HFFc6 (cell line): ENCODE results near the gene AP1S1. TPM values are rescaled to one million over a fixed set of nuclear protein-coding genes. Genes with fewer than 3 reads are reported as not detected.

ENCODE experiments used
- DNase-seq: peaks from one replicate; pipeline ENCODE4 v3.0.0-alpha.2; 2018
- H3K27ac Mint-ChIP-seq: 2 replicates; pipeline ENCODE4 v1.8.0; 2020; ENCODE audit warnings: mild to moderate bottlenecking, mixed read lengths
- H3K27me3 Mint-ChIP-seq: 2 replicates; pipeline ENCODE4 v1.8.0; 2021; ENCODE audit warnings: mild to moderate bottlenecking, moderate library complexity, mixed read lengths; ENCODE audit not compliant: insufficient read depth
- H3K36me3 Mint-ChIP-seq: 2 replicates; pipeline ENCODE4 v1.8.0; 2021; ENCODE audit warnings: low read depth, mixed read lengths
- H3K4me1 Mint-ChIP-seq: 2 replicates; pipeline ENCODE4 v1.8.0; 2020; ENCODE audit warnings: low read depth, mixed read lengths
- H3K4me3 Mint-ChIP-seq: 2 replicates; pipeline ENCODE4 v1.8.0; 2020; ENCODE audit warnings: mild to moderate bottlenecking, moderate library complexity, mixed read lengths
- H3K9me3 Mint-ChIP-seq: 2 replicates; pipeline ENCODE4 v1.8.0; 2020; ENCODE audit warnings: mild to moderate bottlenecking, mixed read lengths
- microRNA-seq: library from miRNA; unstranded; fragments of <30 nt; microRNA quantifications from one replicate; pipeline ENCODE4, GENCODE V29; 2019
- total RNA-seq, 6 experiments: library from RNA; stranded (reverse); fragmentation: NEBNext Ultra II Directional; extraction: Animal tissue kit (Norgen Biotek cat#: 25700); gene quantifications; 2 replicates in 1 of 6; 3 replicates in 5 of 6; pipeline ENCODE4 v1.2.3, GENCODE V29; 2021
- TF ChIP-seq, protein P1 (sequence below): fragments of 200-600 bp; sonication (generic); IDR thresholded peaks from 2 replicates; pipeline ENCODE4 v1.5.0; 2021; ENCODE audit warnings: antibody characterized with exemption, mild to moderate bottlenecking

Gene AP1S1
- total RNA-seq, 6 experiments from 2014 or later: 154 to 176 (median 166) TPM

DNA sequence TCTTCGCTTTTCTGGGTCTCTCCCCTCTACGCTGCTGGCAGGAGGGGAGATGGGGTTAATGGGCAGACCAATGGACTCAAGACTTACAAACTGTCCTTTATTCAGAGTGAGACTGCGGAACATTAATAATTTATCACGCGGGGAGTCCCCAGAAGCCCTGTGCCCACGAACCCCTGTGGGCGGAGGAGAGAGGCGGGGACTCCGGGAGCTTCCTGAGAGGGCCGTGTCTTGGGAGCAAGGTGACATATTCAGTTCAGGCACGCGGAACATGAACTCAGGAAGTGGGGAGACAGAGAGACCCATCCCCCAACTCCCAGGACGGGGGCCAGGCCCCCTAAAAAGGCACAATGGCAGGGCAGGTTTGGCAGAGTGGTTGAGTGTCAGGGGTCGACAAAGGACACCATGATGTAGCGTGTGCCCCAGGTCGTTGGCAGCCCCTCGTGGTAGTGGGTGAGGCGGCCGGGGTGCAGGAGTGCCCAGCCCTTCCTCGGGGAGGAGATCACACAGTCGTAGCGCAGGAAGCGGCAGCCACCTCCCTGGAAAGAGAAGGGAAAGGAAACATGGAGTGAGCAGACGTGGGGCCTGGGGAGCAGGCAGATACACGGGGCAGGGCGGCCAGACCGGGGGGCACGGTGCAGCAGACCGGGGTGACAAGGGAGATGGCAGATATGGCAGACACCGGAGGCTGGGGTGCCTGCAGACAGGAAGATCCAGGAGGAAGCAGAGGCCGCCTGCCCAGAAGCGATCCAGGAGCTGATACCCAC lies 51.8 kb downstream of the AP1S1 start:
- DNase-seq: no peak
- H3K36me3 Mint-ChIP-seq: peaks cover 4% of the 10 kb centered on the region; the same call in 1 of the 2 replicates
- H3K9me3 Mint-ChIP-seq: no peaks in the 10 kb centered on the region
- peaks cover 7% of the 10 kb centered on the region for H3K27me3 Mint-ChIP-seq
- H3K27ac Mint-ChIP-seq: no peak overlapping the region
- TF ChIP-seq, protein P1, sequence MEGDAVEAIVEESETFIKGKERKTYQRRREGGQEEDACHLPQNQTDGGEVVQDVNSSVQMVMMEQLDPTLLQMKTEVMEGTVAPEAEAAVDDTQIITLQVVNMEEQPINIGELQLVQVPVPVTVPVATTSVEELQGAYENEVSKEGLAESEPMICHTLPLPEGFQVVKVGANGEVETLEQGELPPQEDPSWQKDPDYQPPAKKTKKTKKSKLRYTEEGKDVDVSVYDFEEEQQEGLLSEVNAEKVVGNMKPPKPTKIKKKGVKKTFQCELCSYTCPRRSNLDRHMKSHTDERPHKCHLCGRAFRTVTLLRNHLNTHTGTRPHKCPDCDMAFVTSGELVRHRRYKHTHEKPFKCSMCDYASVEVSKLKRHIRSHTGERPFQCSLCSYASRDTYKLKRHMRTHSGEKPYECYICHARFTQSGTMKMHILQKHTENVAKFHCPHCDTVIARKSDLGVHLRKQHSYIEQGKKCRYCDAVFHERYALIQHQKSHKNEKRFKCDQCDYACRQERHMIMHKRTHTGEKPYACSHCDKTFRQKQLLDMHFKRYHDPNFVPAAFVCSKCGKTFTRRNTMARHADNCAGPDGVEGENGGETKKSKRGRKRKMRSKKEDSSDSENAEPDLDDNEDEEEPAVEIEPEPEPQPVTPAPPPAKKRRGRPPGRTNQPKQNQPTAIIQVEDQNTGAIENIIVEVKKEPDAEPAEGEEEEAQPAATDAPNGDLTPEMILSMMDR: no peak
- no peaks in the 10 kb centered on the region for H3K4me1 Mint-ChIP-seq
- no peak overlapping the region for H3K4me3 Mint-ChIP-seq

DNA sequence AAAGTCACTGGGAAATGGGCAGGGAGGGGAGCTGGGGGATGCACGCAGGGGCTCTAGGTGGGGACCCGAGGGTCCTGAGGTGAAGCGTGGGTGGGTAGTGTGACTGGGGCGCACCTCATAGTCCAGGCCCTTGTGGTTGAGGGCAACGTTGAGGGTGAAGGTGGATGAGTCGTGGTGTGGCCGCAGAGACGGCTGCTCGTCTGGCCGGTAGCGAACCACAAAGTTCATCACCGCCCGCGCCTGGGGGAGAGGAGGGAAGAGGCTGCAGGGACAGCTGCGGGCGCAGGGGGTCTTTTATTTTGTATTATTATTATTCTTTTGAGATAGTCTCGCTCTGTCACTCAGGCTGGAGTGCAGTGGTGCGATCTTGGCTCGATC lies 52.4 kb downstream of the AP1S1 start:
- DNase-seq: no peak
- Mint-ChIP-seq H3K36me3 (peaks cover 4% of the 10 kb centered on the region; the same call in 1 of the 2 replicates), H3K4me3 (no peak overlapping the region), H3K9me3 (no peaks in the 10 kb centered on the region), H3K27me3 (peaks cover 4% of the 10 kb centered on the region), H3K4me1 (no peaks in the 10 kb centered on the region), H3K27ac (no peak overlapping the region)
- TF ChIP-seq, protein P1: no peak

DNA sequence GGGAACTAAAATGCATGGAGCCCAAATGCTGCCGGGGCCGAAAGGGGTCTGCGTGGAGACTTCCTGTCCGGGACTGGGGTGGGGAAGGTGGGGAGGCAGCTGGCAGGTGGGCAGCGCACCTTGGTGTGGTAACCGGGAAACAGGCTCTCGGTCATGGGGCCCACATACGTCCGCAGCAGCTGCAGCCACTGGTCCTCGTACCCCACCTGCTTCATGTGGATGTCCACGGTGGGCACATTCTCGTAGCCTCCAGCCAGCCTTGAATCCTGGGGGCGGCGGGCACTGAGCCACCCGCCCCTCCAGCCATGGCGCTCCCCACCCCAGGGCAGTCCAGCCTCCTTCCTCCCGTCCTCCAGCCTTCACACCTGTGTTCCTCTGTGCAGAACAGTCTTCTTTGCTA lies 53.2 kb downstream of the AP1S1 start:
- Mint-ChIP-seq H3K4me1 (no peaks in the 10 kb centered on the region), H3K27me3 (no peaks in the 10 kb centered on the region; the same call in 1 of the 2 replicates), H3K36me3 (peaks cover 4% of the 10 kb centered on the region; the same call in 1 of the 2 replicates), H3K4me3 (no peak overlapping the region), H3K27ac (no peak overlapping the region), H3K9me3 (no peaks in the 10 kb centered on the region)
- TF ChIP-seq, protein P1: no peak
- DNase-seq: no peak

DNA sequence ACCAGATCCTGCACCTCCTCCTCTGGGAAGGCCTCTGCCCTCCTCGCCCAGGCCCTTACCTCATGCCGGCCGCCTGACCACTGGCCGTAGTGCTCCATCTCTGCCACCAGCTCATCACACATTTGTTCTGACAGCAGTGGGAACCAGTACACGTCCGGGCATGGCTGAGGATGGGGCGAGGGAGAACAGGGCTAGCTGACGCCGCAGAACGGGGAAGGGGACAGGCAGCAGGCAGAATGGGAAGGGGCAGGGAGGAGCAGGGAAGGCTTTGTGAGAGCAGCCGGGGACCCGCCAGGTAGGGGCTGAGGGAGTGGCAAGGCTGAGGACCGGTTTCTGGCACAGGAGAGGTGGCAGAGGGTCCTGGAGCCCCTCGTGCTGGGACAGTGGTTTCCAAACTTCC lies 54.5 kb downstream of the AP1S1 start:
- TF ChIP-seq, protein P1: no peak
- no peaks in the 10 kb centered on the region for H3K4me1 Mint-ChIP-seq
- no peak overlapping the region for H3K4me3 Mint-ChIP-seq
- H3K27ac Mint-ChIP-seq: no peak overlapping the region
- H3K9me3 Mint-ChIP-seq: no peaks in the 10 kb centered on the region
- H3K27me3 Mint-ChIP-seq: no peaks in the 10 kb centered on the region; the same call in 1 of the 2 replicates
- DNase-seq: no peak
- peaks cover 4% of the 10 kb centered on the region; the same call in 1 of the 2 replicates for H3K36me3 Mint-ChIP-seq

DNA sequence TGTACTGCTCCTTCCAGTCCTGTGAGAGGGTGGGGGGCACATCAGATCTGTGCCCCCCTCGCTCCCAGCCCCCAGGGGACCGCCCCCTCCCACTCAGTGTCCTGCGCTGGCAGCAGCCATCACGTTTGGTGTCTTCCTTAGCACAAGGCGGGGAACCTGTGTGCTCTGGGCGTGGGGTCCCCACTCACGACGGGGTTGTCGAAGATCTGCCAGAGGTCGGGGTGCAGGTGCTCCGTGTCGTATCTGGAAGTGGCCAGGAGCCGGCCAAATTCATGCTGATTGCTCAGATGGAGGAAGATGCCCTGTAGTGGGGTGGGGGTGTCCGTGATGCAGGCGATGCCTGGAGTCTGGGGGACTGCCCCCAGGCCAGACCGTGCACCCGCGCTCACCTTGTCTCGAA lies 55.9 kb downstream of the AP1S1 start:
- Mint-ChIP-seq H3K36me3 (peaks cover 4% of the 10 kb centered on the region; the same call in 1 of the 2 replicates), H3K27ac (no peak overlapping the region), H3K4me1 (peaks cover 3% of the 10 kb centered on the region; the same call in 1 of the 2 replicates), H3K9me3 (no peaks in the 10 kb centered on the region), H3K27me3 (no peaks in the 10 kb centered on the region; the same call in 1 of the 2 replicates), H3K4me3 (no peak overlapping the region)
- no peak for DNase-seq
- TF ChIP-seq, protein P1: no peak

Small RNA genes within 50 kb of the gene (microRNA-seq; reads per million reads assigned to microRNA genes)
- not detected for gene MIR4653

Other genes starting within 250 kb of the AP1S1 start
- gene MUC3A, start 204.9 kb upstream of the AP1S1 start, total RNA-seq: not detected
- gene MUC12, start 184.9 kb upstream of the AP1S1 start, total RNA-seq: 1 to 10 TPM in 5 of 6 experiments, under 1 TPM in 1; 0.91 to 2.3 (median 1.6) TPM
- not detected for gene MUC17, start 134.4 kb upstream of the AP1S1 start, total RNA-seq
- gene TRIM56, start 69.0 kb upstream of the AP1S1 start, total RNA-seq: 10 to 100 TPM; 17.8 to 20.6 (median 19.4) TPM
- gene SERPINE1, start 27.4 kb upstream of the AP1S1 start, total RNA-seq: 1,000 to 10,000 TPM in 4 of 6 experiments, 100 to 1,000 TPM in 2; 906 to 2,092 (median 1,052) TPM
- under 1 TPM; 0.19 to 0.78 (median 0.35) TPM for gene VGF, start 11.1 kb downstream of the AP1S1 start, total RNA-seq
- gene NAT16, start 25.8 kb downstream of the AP1S1 start, total RNA-seq: not detected
- not detected for gene MOGAT3, start 46.6 kb downstream of the AP1S1 start, total RNA-seq
- 100 to 1,000 TPM; 128 to 179 (median 140) TPM for gene PLOD3, start 63.1 kb downstream of the AP1S1 start, total RNA-seq
- gene ZNHIT1, start 63.7 kb downstream of the AP1S1 start, total RNA-seq: 100 to 1,000 TPM in 2 of 6 experiments, 10 to 100 TPM in 4; 88.9 to 113 (median 94.0) TPM
- gene CLDN15, start 83.3 kb downstream of the AP1S1 start, total RNA-seq: 1 to 10 TPM; 2.0 to 3.5 (median 2.9) TPM
- 100 to 1,000 TPM; 160 to 220 (median 192) TPM for gene FIS1, start 90.6 kb downstream of the AP1S1 start, total RNA-seq
- 10 to 100 TPM; 25.6 to 30.6 (median 26.6) TPM for gene IFT22, start 167.3 kb downstream of the AP1S1 start, total RNA-seq
- not detected for gene COL26A1, start 208.4 kb downstream of the AP1S1 start, total RNA-seq